B cell (primary cell): ENCODE data around the gene PEDS1. TPM values are rescaled to one million over a fixed set of nuclear protein-coding genes. Genes with fewer than 3 reads are reported as not detected.

Experiments
- ATAC-seq: fragments of 200-7000 bp; cut with Tn5 transposase; one replicate; pipeline ENCODE4 v1.10.0; 2021; ENCODE audit warnings: low read depth, mild to moderate bottlenecking, moderate number of reproducible peaks, moderate library complexity
- CTCF ChIA-PET: fragments of 350-600 bp; sonication (Branson Sonifier 250); formaldehyde crosslinking; loops from one replicate; lab custom pipeline; 2021; ENCODE audit warnings: antibody characterized with exemption, inconsistent platforms; lab: Charles Lee
- POLR2A ChIA-PET: fragments of 350-600 bp; sonication (Branson Sonifier 250); formaldehyde crosslinking; loops from one replicate; lab custom pipeline; 2021; ENCODE audit warnings: antibody characterized with exemption; lab: Charles Lee
- DNase-seq: peaks from one replicate; pipeline ENCODE4 v3.0.0; 2013
- H2AFZ ChIP-seq: 2 replicates; pipeline ENCODE4 v1.6.1; 2012; ENCODE audit warnings: mild to moderate bottlenecking, low read depth, low read length; ENCODE audit not compliant: insufficient read depth, poor library complexity, severe bottlenecking
- H3K27ac ChIP-seq, 2 donors: 1 replicate in 1 of 2; 2 replicates in 1 of 2; pipeline ENCODE4 v1.5.1; 2012 to 2013; ENCODE audit warnings: low read length in 2 of 2, mild to moderate bottlenecking in 2 of 2, moderate library complexity in 1 of 2
- H3K27me3 ChIP-seq, 4 experiments: fragments of 200-600 bp in 1 of 4; sonication (generic) in 1 of 4; replicated peaks in 1 of 4; 1 replicate in 2 of 4; 2 replicates in 2 of 4; pipeline versions ENCODE4 v1.6.1 to v1.7.0; 2013 to 2016; ENCODE audit warnings: low read length in 3 of 4, mild to moderate bottlenecking in 2 of 4, mixed read lengths in 1 of 4, moderate library complexity in 1 of 4; ENCODE audit not compliant: insufficient read depth in 4 of 4, control insufficient read depth in 3 of 4; ENCODE audit errors: control extremely low read depth in 1 of 4
- H3K36me3 ChIP-seq, 2 experiments: replicated peaks in 1 of 2; 1 replicate in 1 of 2; 2 replicates in 1 of 2; pipeline versions ENCODE4 v1.6.1 to v1.7.1; 2013; ENCODE audit warnings: low read length in 1 of 2; ENCODE audit not compliant: insufficient read depth in 2 of 2, control insufficient read depth in 1 of 2; ENCODE audit errors: control extremely low read depth in 1 of 2, extremely low read depth in 1 of 2
- H3K4me1 ChIP-seq, 2 donors: fragments of 200-600 bp in 1 of 2; sonication (generic) in 1 of 2; 1 replicate in 1 of 2; 2 replicates in 1 of 2; pipeline versions ENCODE4 v1.5.1 to v1.6.1; 2013 to 2017; ENCODE audit warnings: low read length in 2 of 2; ENCODE audit not compliant: control insufficient read depth in 2 of 2, insufficient read depth in 2 of 2
- H3K4me2 ChIP-seq: replicated peaks from 2 replicates; pipeline ENCODE3; 2012; ENCODE audit warnings: mild to moderate bottlenecking, low read depth, low read length; ENCODE audit not compliant: poor library complexity, severe bottlenecking
- H3K4me3 ChIP-seq, 5 experiments: fragments of 200-600 bp in 1 of 5; sonication (generic) in 1 of 5; 1 replicate in 3 of 5; 2 replicates in 2 of 5; pipeline versions ENCODE4 v1.5.1 to v1.7.0; 2011 to 2016; ENCODE audit warnings: low read length in 4 of 5, mild to moderate bottlenecking in 4 of 5, low read depth in 2 of 5, control low read depth in 1 of 5, moderate library complexity in 1 of 5; ENCODE audit not compliant: insufficient read depth in 1 of 5; ENCODE audit errors: control extremely low read depth in 1 of 5, extremely low read depth in 1 of 5
- H3K79me2 ChIP-seq: fragments of 200-600 bp; sonication (generic); one replicate; pipeline ENCODE4 v1.6.0; 2016; ENCODE audit warnings: low read length; ENCODE audit not compliant: control insufficient read depth, insufficient read depth
- H3K9ac ChIP-seq: fragments of 200-600 bp; sonication (generic); 2 replicates; pipeline ENCODE4 v1.6.1; 2017; ENCODE audit warnings: mild to moderate bottlenecking, low read length, moderate library complexity
- H3K9me3 ChIP-seq, 3 donors: one replicate each; pipeline versions ENCODE4 v1.6.1 to v1.7.1; 2013; ENCODE audit warnings: low read length in 2 of 3; ENCODE audit not compliant: control insufficient read depth in 2 of 3, insufficient read depth in 1 of 3; ENCODE audit errors: control extremely low read depth in 1 of 3
- H4K20me1 ChIP-seq: 2 replicates; pipeline ENCODE4 v1.6.0; 2012; ENCODE audit warnings: mild to moderate bottlenecking, low read length; ENCODE audit not compliant: insufficient read depth, control insufficient read depth, poor library complexity, severe bottlenecking
- H3K27ac Mint-ChIP-seq: one replicate; pipeline ENCODE4 v1.8.0; 2021; ENCODE audit warnings: mixed read lengths
- H3K27me3 Mint-ChIP-seq: one replicate; pipeline ENCODE4 v1.8.0; 2021; ENCODE audit warnings: mixed read lengths
- H3K4me1 Mint-ChIP-seq: one replicate; pipeline ENCODE4 v1.8.0; 2021; ENCODE audit warnings: mixed read lengths
- H3K4me3 Mint-ChIP-seq: one replicate; pipeline ENCODE4 v1.8.0; 2021; ENCODE audit warnings: mixed read lengths
- H3K9me3 Mint-ChIP-seq: one replicate; pipeline ENCODE4 v1.8.0; 2022; ENCODE audit warnings: mixed read lengths; ENCODE audit not compliant: insufficient read depth
- CTCF ChIP-seq: fragments of 200-600 bp; IDR thresholded peaks from one replicate; pipeline ENCODE4 v1.8.0; 2022; ENCODE audit warnings: antibody characterized with exemption, mild to moderate bottlenecking
- EZH2 ChIP-seq: IDR thresholded peaks from 2 replicates; pipeline ENCODE4 v1.6.1; 2012; ENCODE audit warnings: borderline replicate concordance, low read depth, mild to moderate bottlenecking, moderate library complexity, low read length; ENCODE audit not compliant: insufficient read depth, poor library complexity, severe bottlenecking
- WGBS: methylation state at CpG from one replicate; pipeline ENCODE4 v1.1.5; 2013; ENCODE audit warnings: missing lambda C conversion rate; ENCODE audit not compliant: insufficient coverage; 5-methylcytosine and 5-hydroxymethylcytosine counted together
- intact Hi-C: fragments of 100-400 bp; cut with micrococcal nuclease; formaldehyde crosslinking; loops from one replicate; pipeline ENCODE4 v1.10.0; 2022
- polyA plus RNA-seq: library from polyadenylated mRNA; depleted of rRNA; stranded (reverse); fragments of >200 nt; gene quantifications from 2 replicates; pipeline ENCODE4 v1.2.3, GENCODE V29; 2012
- total RNA-seq, 2 donors: library from RNA; stranded (reverse); fragments of 120-200 nt in 1 of 2; gene quantifications; 1 replicate in 1 of 2; 2 replicates in 1 of 2; pipeline versions ENCODE4 v1.2.3 to v1.2.4, GENCODE V29; 2013 to 2022

PEDS1 gene
- total and polyA plus RNA-seq, 2 donors (not counting 1 experiment from before 2014, with no cell fraction given), result 11.2 to 38.7 TPM

DNA sequence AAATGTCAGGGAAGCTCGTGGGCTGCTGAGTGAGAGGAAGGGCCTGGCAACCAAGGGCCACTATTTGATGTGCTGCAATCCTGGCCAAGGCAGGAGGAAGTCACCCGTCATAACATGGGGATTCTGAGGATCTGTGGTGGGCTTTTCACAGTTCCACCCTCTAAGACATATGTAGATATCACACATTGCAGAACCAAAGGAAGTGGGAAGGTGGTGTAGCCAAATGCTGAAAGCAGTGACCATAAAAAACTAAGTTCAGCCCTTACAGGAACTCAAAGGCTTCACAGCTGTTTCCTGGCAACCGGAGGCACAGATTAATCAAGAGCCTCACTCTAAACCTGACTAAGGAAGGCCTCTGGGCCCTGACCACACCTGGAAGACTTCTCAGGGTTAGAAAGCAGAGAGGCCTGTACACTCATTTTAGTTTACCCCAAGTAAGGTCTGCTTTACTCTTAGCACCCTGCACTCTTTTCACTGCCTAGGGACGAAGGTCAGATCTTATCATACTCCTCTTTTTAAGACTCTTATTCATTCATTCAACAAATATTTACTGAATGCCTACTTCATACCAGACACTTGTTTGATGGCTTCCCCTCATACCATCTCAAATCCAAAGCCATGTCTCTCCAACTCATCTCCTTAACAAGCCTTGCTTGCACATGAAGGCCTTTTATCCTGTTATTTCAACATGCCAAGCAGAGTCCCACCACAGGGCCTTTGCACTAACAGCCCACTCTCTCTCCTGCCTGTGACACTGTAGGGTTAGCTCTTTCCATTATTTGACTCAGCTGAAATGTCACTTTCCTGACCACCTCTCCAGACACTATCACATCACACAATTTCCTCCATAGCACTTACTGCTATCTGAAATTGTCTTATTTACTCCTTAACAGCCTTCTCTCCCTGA, 43.1 kb downstream of the PEDS1 start:
- Mint-ChIP-seq H3K4me1 (peaks cover 81% of the 10 kb centered on the region), H3K27me3 (no peaks in the 10 kb centered on the region), H3K27ac (peak overlapping the region; percentile 90), H3K4me3 (peak overlapping the region; percentile 88), H3K9me3 (no peaks in the 10 kb centered on the region)
- peak; percentile 61 for DNase-seq
- no peak for TF ChIP-seq EZH2
- TF ChIP-seq CTCF, result no peak
- Histone ChIP-seq H3K36me3 (peaks cover 0 to 16% of the 10 kb centered on the region in 2 experiments), H4K20me1 (peaks cover 73% of the 10 kb centered on the region), H3K27me3 (no peaks in the 10 kb centered on the region), H3K9ac (peak overlapping the region; percentile 33), H3K27ac (peak overlapping the region; percentile 79 to 91), H3K9me3 (no peaks in the 10 kb centered on the region), H3K4me2 (peak overlapping the region; percentile 80), H3K79me2 (peaks cover 99% of the 10 kb centered on the region), H2AFZ (no peak overlapping the region), H3K4me3 (peak overlapping the region in 2 of 5 experiments; percentile 3 to 41), H3K4me1 (peaks cover 63 to 68% of the 10 kb centered on the region in 2 donors)
- peak; percentile 10 for ATAC-seq
- intact Hi-C loops, result no loop called here
- 0% methylated on average over 4 of the region's 4 CpGs for WGBS
- CTCF ChIA-PET, result interaction anchor here (0.6 to 2.8 kb wide), 8 partner anchors 10 to 184 kb away, joined by 3 to 12 read pairs (median 6); partner anchors contain the start of gene PEDS1
- POLR2A ChIA-PET, result interaction anchor here (0.5 to 0.6 kb wide), 2 partner anchors 67 to 378 kb away, joined by 3 to 4 read pairs; no protein-coding TSS in a partner anchor
